ENCODE measurements around the gene IARS2.
A peak's percentile ranks its signal among the peaks of the same experiment; 100 is the strongest.

Gene IARS2

DNA sequence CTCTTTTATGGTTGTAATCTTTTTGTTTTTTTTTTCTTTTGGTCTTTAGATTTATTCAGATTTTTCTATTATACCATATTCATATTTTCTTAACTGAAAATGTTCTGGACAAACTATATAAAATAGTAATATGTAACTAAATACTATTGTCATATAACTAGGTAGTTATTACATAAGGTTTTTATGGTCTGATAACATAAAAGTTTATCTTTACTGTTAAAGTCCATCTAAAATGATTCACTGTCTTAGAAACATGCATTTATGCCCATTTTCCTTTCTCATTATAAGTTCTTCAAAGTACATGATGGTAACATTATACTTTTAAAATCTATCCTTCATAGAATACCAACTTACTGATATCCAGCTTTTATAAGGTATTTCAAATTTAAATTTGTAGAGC lies 29.1 kb downstream of the IARS2 start:
- no peak for DNase-seq (ENCODE audit: extremely low spot score)
- ChIA-PET CTCF (interaction anchor here (1.0 kb wide), 1 partner anchor 10 kb away, joined by 3 read pairs; no protein-coding TSS in a partner anchor), POLR2A (no interaction called here)
- TF ChIP-seq ELF4 (IDR thresholded peaks at IDR 0.05), result no peak

DNA sequence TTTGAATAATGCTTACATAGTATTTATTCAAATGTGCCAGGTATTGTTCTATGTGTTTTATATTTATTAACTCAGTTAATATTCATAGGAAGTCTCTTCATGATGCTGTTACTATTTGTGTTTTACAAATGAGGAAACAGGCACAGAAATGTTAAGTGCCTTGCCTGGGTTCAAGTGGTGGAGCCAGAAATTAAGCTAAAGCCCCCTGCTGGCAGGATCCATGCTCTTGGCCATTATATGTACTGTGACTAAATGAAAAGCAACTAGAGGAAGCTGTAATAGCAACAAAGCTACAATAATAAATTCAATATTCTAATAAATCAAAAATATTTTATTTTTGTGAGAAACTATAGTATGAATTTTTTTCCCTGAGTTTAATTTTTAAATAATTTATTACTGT lies 30.0 kb downstream of the IARS2 start:
- POLR2A ChIA-PET, result no interaction called here
- TF ChIP-seq CTBP1 (IDR thresholded peaks at IDR 0.05; ENCODE audit: borderline replicate concordance), result no peak
- no peak for TF ChIP-seq FOXM1 (IDR thresholded peaks at IDR 0.05; ENCODE audit: borderline replicate concordance)
- TF ChIP-seq SP1 (IDR thresholded peaks at IDR 0.05), result no peak
- TF ChIP-seq, protein P1, sequence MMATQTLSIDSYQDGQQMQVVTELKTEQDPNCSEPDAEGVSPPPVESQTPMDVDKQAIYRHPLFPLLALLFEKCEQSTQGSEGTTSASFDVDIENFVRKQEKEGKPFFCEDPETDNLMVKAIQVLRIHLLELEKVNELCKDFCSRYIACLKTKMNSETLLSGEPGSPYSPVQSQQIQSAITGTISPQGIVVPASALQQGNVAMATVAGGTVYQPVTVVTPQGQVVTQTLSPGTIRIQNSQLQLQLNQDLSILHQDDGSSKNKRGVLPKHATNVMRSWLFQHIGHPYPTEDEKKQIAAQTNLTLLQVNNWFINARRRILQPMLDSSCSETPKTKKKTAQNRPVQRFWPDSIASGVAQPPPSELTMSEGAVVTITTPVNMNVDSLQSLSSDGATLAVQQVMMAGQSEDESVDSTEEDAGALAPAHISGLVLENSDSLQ (IDR thresholded peaks at IDR 0.05), result no peak
- no peak for TF ChIP-seq LEF1 (IDR thresholded peaks at IDR 0.05; ENCODE audit: borderline replicate concordance)
- TF ChIP-seq FOXK2 (IDR thresholded peaks at IDR 0.05), result no peak
- no peak for TF ChIP-seq L3MBTL2 (conservative IDR thresholded peaks at IDR 0.05)
- no peak for TF ChIP-seq FOXA1 (IDR thresholded peaks at IDR 0.05)
- TF ChIP-seq TARDBP (IDR thresholded peaks at IDR 0.05), result no peak
- TF ChIP-seq ELF4 (IDR thresholded peaks at IDR 0.05), result no peak
- TF ChIP-seq ARNT (IDR thresholded peaks at IDR 0.05), result no peak
- TF ChIP-seq ZNF384 (IDR thresholded peaks at IDR 0.05), result no peak
- no peak for TF ChIP-seq BHLHE40 (IDR thresholded peaks at IDR 0.05; ENCODE audit: borderline replicate concordance)
- TF ChIP-seq NFRKB (IDR thresholded peaks at IDR 0.05), result no peak
- no peak for TF ChIP-seq SUZ12 (IDR thresholded peaks at IDR 0.05)
- TF ChIP-seq HDGF (IDR thresholded peaks at IDR 0.05; ENCODE audit: borderline replicate concordance), result no peak
- CTCF ChIA-PET, result interaction anchor here (1.0 kb wide), 2 partner anchors 10 to 20 kb away, joined by 3 read pairs; no protein-coding TSS in a partner anchor
- peak; percentile 12 for DNase-seq (ENCODE audit: extremely low spot score)

DNA sequence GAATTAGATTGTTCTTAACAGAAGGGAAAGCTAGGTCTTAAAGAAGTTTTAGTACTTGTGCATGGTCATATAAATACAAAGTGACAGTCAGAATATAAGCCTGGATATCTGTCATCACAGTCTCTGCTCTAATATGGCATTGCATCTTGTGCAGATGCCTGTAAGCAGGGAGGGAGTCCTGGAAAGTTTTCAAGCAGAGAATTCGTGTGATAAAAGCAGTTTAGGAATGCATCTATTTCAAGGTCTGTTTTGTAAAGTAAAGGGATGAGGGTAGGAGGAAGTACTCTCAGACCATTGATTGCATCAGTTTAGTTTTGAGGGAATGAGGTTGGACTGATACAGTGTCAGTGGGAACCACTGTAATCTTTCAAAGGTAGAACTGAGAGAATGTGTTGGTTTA lies 30.6 kb downstream of the IARS2 start:
- CTCF ChIA-PET, result interaction anchor here (1.0 kb wide), 1 partner anchor 20 kb away, joined by 3 read pairs; no protein-coding TSS in a partner anchor
- TF ChIP-seq BHLHE40 (IDR thresholded peaks at IDR 0.05; ENCODE audit: borderline replicate concordance), result no peak
- no peak for DNase-seq (ENCODE audit: extremely low spot score)
- POLR2A ChIA-PET, result no interaction called here

DNA sequence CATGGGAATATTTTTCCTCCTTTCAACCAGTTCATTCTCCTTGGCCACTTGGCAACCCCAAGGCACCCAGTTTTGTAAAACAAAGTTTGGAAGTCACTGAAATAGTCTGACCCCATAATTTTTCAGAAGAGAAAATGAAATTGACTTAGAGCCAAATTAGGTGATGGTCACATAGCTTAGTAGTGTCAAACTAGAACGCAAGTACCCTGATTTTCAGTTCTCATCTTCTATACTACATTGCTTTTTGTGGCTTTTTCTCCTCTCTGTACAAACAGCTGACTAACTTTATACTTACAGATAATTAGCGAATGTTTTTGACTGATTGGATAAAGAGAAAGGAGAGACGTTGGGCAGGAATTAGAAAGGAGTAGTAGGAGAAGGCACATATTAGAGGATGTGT lies 33.1 kb downstream of the IARS2 start:
- no peak for DNase-seq (ENCODE audit: extremely low spot score)
- ChIA-PET POLR2A (no interaction called here), CTCF (no interaction called here)
- TF ChIP-seq FOXK2 (IDR thresholded peaks at IDR 0.05), result no peak
- TF ChIP-seq ZNF384 (IDR thresholded peaks at IDR 0.05), result no peak
- no peak for TF ChIP-seq ELF4 (IDR thresholded peaks at IDR 0.05)
- no peak for TF ChIP-seq ARNT (IDR thresholded peaks at IDR 0.05)
- TF ChIP-seq, protein P1 (IDR thresholded peaks at IDR 0.05), result no peak
- no peak for TF ChIP-seq SP1 (IDR thresholded peaks at IDR 0.05)
- TF ChIP-seq NFRKB (IDR thresholded peaks at IDR 0.05), result no peak
- no peak for TF ChIP-seq TARDBP (IDR thresholded peaks at IDR 0.05)
- no peak for TF ChIP-seq FOXM1 (IDR thresholded peaks at IDR 0.05; ENCODE audit: borderline replicate concordance)
- TF ChIP-seq HDGF (IDR thresholded peaks at IDR 0.05; ENCODE audit: borderline replicate concordance), result no peak
- no peak for TF ChIP-seq SUZ12 (IDR thresholded peaks at IDR 0.05)
- TF ChIP-seq BHLHE40 (IDR thresholded peaks at IDR 0.05; ENCODE audit: borderline replicate concordance), result no peak
- no peak for TF ChIP-seq LEF1 (IDR thresholded peaks at IDR 0.05; ENCODE audit: borderline replicate concordance)
- no peak for TF ChIP-seq L3MBTL2 (conservative IDR thresholded peaks at IDR 0.05)
- no peak for TF ChIP-seq FOXA1 (IDR thresholded peaks at IDR 0.05)
- no peak for TF ChIP-seq CTBP1 (IDR thresholded peaks at IDR 0.05; ENCODE audit: borderline replicate concordance)

DNA sequence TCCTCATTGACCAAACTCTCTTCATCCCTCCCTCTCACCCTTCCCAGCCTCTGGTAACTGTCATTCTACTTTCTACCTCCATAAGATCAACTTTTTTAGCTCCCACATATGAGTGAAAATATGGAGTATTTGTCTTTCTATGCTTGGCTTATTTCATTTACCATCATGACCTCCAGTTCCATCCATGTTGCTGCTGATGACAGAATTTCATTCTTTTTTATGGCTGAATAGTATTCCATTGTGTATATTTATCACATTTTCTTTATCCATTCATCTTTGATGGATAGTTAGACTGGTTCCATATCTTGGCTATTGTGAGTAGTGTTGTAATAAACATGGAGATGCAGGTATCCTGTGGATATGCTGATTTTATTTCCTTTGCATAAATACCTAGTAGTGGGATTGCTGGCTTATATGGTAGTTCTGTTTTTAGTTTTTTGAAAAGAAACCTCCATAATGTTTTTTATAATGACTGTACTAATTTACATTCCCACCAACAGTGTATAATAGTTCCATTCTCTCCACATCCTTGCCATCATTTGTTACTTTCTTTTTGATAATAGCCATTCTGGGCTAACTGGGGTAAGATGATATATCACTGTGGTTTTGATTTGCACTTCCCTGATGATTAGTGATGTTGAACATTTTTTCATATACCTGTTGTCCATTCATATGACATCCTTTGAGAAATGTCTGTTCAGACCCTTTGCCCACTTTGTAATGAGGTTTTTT lies 35.7 kb downstream of the IARS2 start:
- no peak for TF ChIP-seq FOXM1 (IDR thresholded peaks at IDR 0.05; ENCODE audit: borderline replicate concordance)
- TF ChIP-seq ZNF384 (IDR thresholded peaks at IDR 0.05), result no peak
- no peak for TF ChIP-seq SP1 (IDR thresholded peaks at IDR 0.05)
- TF ChIP-seq FOXA1 (IDR thresholded peaks at IDR 0.05), result no peak
- no peak for TF ChIP-seq TARDBP (IDR thresholded peaks at IDR 0.05)
- TF ChIP-seq, protein P1 (IDR thresholded peaks at IDR 0.05), result no peak
- TF ChIP-seq ARNT (IDR thresholded peaks at IDR 0.05), result no peak
- TF ChIP-seq SUZ12 (IDR thresholded peaks at IDR 0.05), result no peak
- no peak for TF ChIP-seq CTBP1 (IDR thresholded peaks at IDR 0.05; ENCODE audit: borderline replicate concordance)
- TF ChIP-seq FOXK2 (IDR thresholded peaks at IDR 0.05), result no peak
- TF ChIP-seq LEF1 (IDR thresholded peaks at IDR 0.05; ENCODE audit: borderline replicate concordance), result no peak
- no peak for TF ChIP-seq NFRKB (IDR thresholded peaks at IDR 0.05)
- no peak for TF ChIP-seq ELF4 (IDR thresholded peaks at IDR 0.05)
- TF ChIP-seq L3MBTL2 (conservative IDR thresholded peaks at IDR 0.05), result no peak
- TF ChIP-seq HDGF (IDR thresholded peaks at IDR 0.05; ENCODE audit: borderline replicate concordance), result no peak
- TF ChIP-seq BHLHE40 (IDR thresholded peaks at IDR 0.05; ENCODE audit: borderline replicate concordance), result no peak
- no peak for DNase-seq (ENCODE audit: extremely low spot score)
- ChIA-PET POLR2A (no interaction called here), CTCF (no interaction called here)

DNA sequence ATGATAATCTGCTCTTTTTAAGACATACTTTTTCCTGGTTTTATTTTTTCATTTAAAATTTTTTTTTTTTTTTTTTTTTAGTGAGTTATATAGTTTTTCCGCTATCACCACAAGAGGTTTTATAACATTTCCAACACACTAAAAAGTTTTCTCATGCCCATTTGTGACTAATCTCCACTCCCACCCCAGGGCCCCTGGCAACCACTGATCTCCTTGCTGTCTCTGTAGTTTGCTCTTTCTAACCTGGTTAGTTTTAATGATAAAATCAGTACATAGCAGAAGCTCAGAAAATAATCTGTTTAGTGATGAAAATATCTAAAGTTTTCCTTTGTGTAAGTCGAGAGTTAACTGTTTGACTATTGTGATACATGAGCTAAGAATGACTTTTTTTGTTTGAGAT lies 41.8 kb downstream of the IARS2 start:
- CTCF ChIA-PET, result no interaction called here
- no peak for TF ChIP-seq FOXM1 (IDR thresholded peaks at IDR 0.05; ENCODE audit: borderline replicate concordance)
- no peak for TF ChIP-seq ELF4 (IDR thresholded peaks at IDR 0.05)
- TF ChIP-seq CTBP1 (IDR thresholded peaks at IDR 0.05; ENCODE audit: borderline replicate concordance), result no peak
- no peak for TF ChIP-seq ZNF384 (IDR thresholded peaks at IDR 0.05)
- no peak for TF ChIP-seq TARDBP (IDR thresholded peaks at IDR 0.05)
- TF ChIP-seq SP1 (IDR thresholded peaks at IDR 0.05), result no peak
- no peak for TF ChIP-seq NFRKB (IDR thresholded peaks at IDR 0.05)
- no peak for TF ChIP-seq ARNT (IDR thresholded peaks at IDR 0.05)
- TF ChIP-seq FOXA1 (IDR thresholded peaks at IDR 0.05), result no peak
- no peak for TF ChIP-seq FOXK2 (IDR thresholded peaks at IDR 0.05)
- TF ChIP-seq L3MBTL2 (conservative IDR thresholded peaks at IDR 0.05), result no peak
- TF ChIP-seq, protein P1 (IDR thresholded peaks at IDR 0.05), result no peak
- no peak for TF ChIP-seq HDGF (IDR thresholded peaks at IDR 0.05; ENCODE audit: borderline replicate concordance)
- no peak for TF ChIP-seq SUZ12 (IDR thresholded peaks at IDR 0.05)
- no peak for TF ChIP-seq BHLHE40 (IDR thresholded peaks at IDR 0.05; ENCODE audit: borderline replicate concordance)
- no peak for TF ChIP-seq LEF1 (IDR thresholded peaks at IDR 0.05; ENCODE audit: borderline replicate concordance)
- POLR2A ChIA-PET, result no interaction called here
- no peak for DNase-seq (ENCODE audit: extremely low spot score)
